Measurements from ENCODE around the gene WFIKKN2.

The WFIKKN2 gene

GRCh38 chr17:50889528-50890118, 54.2 kb downstream of the WFIKKN2 start:
- no peak overlapping the region for H3K4me3 ChIP-seq (ENCODE audit: low read depth, low read length)
- TF ChIP-seq CTCF (IDR thresholded peaks at IDR 0.05; ENCODE audit: low read depth, low read length) = no peak

- no peak overlapping the region for H3K4me3 ChIP-seq (ENCODE audit: low read depth, low read length)
- TF ChIP-seq CTCF (IDR thresholded peaks at IDR 0.05; ENCODE audit: low read depth, low read length) = no peak
These were observed 55.5 kb downstream of the WFIKKN2 start for GRCh38 chr17:50890675-50891516.

DNA sequence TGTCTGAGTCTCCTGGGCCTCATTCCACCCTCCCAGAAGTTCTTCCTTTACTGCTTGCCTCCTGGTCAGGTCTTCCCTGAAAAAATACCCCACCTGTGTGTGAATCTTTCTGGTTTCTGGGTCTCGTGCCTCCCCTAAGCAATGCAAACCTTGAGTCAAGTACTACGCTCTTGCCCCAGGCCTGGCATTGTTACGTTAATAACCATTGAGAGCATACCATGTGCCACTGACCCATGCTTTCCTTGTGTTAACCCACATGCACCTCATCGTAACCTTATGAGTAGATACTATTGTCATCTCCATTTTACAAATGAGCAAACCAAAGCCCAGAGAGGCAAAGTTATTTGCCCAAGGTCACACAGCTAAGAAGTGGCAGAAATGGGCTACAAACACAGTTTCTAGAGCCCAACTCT, 56.2 kb downstream of the WFIKKN2 start:
- no peak for TF ChIP-seq CTCF (IDR thresholded peaks at IDR 0.05; ENCODE audit: low read depth, low read length)
- no peak overlapping the region for H3K4me3 ChIP-seq (ENCODE audit: low read depth, low read length)
